OCI-M2 (cell line): ENCODE measurements around the gene NTN4.
"Not testable (repeated sequence)": the region's sequence is repeated elsewhere in the genome, so short reads cannot be mapped to it uniquely, and the experiment has no call there.

Experiments
- DNase-seq: peaks from one replicate; lab custom pipeline; 2025; ENCODE audit not compliant: unreplicated experiment; lab: John Stamatoyannopoulos, UW

Gene NTN4

DNA sequence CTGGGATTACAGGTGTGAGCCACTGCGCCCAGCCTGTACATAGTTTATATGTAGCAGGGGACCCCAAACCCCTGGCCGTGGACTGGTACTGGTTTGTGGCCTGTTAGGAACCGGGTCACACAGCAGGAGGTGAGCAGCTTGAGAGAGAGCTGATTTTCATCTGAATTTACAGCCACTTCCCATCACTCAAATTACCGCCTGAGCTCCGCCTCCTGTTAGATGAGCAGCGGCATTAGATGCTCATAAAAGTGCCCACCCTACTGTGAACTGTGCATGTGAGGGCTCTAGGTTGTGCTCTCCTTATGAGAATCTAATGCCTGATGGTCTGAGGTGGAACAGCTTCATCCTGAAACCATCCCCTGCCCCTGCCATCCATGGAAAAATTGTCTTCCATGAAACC, 119.3 kb downstream of the NTN4 start:
- DNase-seq: no peak

DNA sequence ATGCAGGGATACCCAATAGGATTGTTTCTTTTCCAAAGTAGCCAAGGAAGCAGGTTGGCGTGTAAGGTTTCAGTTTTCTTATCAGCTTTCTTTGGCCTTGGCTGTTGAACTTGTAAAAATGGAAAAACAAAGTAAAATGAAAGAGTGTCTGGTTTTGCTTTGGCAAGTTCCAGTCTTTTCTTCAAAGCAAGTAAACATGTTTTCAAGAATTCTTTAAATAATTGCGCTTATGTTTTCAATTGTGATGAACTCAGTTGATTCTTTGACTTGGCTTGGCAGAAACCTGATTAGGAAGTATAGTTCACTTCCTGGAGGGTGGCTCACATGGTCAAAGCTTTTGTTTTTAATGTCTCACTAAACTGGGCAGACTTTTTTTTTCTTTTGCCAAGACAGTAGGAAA, 127.0 kb downstream of the NTN4 start:
- no peak for DNase-seq

DNA sequence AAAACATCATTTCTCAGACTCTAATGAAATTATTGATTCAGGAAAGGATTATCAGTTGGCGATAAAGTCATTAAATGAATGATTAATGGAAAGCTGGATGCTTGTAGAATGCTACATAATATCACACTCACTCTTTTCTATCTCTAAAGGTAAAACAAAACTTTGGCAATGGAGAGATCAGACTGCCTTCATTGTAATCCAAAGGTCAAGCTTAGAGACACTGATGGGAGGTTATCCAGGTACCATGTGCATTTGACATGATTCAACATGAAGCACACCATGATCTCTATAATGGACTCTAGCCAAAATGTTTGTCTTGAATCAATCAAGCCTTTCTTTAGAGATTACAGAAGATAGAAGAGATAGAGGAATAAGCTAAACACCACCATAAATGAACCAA, 129.2 kb downstream of the NTN4 start:
- DNase-seq: no peak

DNA sequence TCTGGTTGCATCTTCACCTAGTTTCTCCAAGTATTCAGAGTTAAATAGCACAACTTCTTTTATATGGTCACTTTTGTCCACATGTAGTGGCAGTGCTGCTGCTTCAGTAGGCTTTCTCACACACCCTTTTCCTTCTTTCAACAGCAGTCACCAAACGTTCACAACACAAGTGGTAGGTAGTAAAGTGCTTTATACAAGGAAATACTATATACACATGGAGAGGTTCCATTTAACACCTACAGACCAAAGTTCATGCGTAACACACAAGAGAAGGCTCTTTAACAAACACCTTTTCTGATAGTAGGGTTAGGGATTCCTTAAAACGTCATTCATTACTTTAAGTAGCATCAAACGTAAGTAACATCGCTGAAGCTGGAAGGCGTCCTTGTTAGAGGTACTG, 132.2 kb downstream of the NTN4 start:
- no peak for DNase-seq

DNA sequence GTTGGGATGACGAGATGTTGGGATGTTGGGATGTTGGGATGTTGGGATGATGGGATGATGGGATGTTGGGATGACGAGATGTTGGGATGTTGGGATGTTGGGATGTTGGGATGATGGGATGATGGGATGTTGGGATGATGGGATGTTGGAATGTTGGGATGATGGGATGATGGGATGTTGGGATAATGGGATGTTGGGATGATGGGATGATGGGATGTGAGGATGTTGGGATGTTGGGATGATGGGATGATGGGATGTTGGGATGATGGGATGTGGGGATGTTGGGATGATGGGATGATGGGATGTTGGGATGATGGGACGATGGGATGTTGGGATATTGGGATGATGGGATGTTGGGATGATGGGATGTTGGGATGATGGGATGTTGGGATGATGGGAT, 135.9 kb downstream of the NTN4 start:
- DNase-seq: not testable (repeated sequence)

- DNase-seq: no peak
Measured at GRCh38 chr12:95653771-95654546, 136.6 kb downstream of the NTN4 start.

GRCh38 chr12:95651681-95652080, 138.9 kb downstream of the NTN4 start:
- no peak for DNase-seq

DNA sequence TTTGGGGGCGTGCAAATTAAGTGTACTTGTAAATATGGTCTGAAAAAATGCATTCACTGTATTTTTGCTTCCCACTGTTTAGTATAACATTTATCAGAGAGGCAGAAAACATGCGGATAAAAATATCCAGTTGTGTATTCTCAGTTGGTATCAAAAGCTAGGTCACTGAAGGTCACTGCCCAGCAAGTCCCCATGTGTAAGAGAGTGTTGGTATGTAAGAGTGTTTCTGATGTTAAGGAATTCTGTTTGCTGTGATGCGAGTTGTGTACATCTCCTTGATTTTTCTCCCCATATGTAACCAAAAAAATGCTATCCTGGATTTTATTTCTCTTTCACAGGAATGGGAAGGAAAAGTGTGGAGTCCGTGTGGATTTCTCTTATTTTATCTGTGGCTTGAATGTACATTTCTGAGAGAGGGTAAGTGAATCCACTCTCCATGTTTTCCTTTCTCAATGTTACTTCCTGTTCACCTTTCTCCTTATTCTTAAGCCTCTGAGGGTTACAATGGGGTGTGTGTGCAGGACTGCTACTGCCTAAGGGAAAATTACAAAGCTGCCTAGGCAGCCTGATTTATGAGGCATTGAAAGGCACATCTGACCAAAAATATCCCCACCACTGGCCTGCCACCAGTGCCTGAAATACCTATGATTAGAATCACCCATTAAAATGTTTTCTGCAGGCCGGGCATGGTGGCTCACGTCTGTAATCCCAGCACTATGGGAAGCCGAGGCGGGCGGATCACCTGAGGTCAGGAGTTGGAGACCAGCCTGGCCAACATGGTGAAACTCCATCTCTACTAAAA, 141.4 kb downstream of the NTN4 start:
- no peak for DNase-seq

DNA sequence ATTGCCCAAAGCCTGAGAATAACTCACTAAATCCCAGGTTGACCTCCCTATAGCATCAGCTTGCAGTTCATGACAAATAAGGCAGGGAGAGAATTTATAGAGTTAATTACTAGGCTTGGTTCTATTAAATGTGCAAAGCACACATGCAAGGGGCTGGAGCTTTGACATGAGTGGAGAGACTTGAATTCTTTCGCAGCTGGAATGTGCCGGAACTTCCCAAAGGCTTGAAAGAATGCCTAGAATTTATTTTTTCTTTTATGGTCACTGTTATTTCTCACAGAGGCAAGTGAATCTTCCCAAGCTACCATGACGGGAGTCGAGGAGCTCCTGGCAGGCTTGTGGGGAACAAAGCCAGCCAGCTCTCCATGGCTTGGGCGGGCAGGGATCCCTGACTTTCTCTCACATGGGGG, 143.8 kb downstream of the NTN4 start:
- no peak for DNase-seq

GRCh38 chr12:95643256-95643655, 147.3 kb downstream of the NTN4 start:
- no peak for DNase-seq

DNA sequence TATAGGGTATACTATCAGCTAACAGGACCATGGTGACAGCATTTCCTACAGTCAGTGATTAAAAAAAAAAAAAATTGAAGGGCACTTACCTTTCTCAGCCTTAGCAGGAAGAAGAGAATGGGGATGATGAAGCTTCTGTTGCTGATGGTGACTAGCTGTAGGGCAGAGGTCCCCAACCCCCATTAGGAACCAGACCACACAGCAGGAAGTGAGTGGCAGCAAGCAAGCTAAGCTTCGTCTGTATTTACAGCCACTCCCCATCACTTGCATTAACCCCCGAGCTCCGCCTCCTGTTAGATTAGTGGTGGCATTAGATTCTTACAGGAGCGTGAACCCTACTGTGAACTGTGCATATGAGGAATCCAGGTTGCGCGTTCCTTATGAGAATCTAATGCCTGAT, 148.0 kb downstream of the NTN4 start:
- DNase-seq: no peak

DNA sequence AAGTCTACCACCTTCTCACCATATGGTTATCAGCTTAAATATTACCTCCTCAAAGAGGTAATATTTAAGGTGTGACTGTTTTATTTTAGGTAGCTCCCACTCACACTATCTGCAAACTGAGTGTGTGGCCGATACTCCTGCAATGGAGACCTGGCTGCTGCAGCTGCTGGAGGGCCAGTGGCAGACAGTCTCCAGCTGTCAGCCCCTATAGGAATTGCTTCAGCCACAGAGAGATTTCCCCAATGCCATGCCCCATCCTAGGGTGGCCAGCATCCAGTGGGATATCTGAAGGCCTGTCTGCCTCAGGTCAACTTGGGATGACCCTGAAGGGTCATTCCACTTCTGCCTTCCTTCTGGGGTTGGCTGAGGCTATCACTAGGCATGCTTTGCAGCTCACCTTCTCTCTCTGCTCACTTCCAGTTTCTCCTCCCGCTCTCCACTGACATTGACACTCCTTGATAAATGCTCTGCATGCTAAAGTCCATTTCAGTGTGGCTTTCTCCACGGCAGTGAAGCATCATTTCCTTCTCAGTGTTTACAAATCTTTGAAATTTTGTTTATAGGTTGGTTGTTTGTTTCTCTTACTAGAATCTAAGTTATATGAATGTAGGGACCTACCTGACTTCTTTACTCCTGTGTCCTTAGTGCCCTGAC, 149.1 kb downstream of the NTN4 start:
- DNase-seq: no peak

DNA sequence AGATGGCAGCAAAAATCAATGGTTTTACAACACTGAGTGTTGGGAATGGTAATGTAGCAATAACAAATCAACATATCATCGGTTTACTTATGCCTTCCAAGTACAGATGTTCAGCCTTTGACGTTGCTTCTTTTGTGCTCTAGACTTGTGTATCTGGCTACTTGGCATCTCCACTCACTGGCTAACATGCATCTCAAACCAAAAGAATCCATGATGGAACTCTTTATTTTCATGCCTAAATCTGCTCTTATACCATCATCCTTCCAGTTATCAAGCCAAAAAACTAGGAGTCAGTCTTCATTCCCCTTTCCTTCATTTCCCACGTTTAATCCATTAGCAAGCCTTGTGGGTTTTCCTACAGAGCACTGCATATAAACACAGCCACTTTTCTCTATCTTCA, 150.0 kb downstream of the NTN4 start:
- no peak for DNase-seq

- DNase-seq: no peak
Measured at GRCh38 chr12:95637471-95638155, 153.0 kb downstream of the NTN4 start.

DNA sequence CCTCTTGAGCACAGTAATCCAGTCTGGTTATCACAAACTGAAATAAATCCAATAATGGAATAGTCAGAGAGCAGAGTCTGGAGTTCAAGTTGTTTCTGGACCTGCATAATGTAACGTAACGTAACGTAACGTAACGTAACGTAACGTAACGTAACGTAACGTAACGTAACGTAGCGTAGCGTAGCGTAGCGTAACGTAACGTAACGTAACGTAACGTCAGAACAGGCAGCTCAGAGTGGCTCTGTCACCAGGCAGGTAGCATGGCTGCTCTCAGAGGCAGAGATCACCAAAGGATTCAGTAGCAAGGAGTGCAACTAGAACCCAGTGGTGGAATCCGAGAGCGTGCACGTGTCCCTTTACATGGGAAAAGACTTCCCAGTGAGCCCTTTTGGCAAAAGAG, 153.6 kb downstream of the NTN4 start:
- DNase-seq: no peak

DNA sequence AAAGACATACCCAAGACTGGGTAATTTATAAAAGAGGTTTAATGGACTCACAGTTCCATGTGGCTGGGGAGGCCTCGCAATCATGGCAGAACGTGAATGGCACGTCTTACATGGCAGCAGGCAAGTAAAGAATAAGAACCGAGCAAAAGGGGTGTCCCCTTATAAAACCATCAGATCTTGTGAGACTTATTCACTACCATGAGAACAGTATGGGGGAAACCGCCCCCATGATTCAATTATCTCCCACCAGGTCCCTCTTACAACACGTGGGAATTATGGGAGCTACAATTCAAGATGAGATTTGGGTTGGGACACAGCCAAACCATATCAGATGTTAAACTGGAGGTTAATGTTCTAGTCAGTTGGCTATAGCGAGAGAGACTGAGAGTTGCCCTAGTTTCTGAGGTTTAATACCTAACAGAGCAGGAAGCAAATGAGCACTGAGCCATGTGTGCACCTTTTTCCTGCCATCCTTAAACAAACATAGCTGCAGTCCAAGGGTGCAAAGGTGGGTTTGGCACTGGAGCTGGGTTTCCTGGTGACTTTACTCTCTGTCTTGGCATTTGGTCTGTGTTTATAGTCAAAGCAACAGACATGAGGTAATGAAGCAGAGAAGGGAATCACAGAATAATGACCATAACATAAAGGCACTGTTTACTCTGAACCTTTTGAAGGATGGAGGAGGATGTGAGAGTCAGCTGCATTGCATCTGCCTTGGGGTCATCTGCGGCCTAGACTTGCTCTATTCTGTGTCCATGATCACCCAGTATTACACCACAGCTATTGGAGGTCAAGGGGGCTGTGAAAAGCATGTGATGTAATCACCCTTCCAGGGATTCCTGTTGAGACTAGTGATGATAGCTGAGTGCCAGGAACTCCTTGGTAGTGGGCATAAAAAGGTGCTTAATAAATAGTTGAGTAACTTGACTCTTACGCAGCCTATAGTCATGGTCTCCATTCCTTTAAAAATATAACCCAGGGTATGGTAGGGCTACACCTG, 155.6 kb downstream of the NTN4 start:
- no peak for DNase-seq

DNA sequence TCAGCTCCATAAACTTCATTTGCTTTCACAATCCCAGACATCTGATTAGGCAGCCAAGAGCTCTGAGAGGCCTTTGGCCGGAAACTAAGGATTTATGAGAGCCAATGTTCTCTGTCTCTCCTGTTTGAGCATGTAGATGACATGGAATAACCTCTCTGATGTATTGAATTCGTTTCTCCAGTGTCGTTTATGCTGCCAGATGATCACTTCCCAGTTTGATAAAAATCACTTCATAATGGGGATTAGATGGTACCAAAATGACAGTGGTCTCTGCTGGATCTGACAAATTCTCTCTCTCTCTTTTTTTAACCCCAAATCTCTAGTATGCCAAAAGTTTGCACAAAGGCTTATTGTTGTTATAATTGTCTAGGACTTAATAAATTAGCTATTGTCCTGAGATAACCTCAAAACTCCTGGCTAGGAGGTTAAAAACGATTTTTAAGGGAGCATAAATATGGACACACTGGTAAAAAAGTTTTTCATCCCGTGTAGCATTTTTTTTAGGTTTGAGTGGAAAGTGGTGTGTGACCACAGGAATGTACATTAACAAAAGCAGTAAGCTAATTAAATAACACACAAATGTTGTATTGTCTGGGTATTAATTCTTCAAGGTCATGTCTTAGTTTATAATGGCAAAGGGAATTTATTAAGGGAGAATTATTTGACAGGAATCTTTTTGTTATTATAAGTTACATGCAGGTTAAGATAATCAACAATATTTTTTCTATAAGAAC, 156.7 kb downstream of the NTN4 start:
- no peak for DNase-seq

DNA sequence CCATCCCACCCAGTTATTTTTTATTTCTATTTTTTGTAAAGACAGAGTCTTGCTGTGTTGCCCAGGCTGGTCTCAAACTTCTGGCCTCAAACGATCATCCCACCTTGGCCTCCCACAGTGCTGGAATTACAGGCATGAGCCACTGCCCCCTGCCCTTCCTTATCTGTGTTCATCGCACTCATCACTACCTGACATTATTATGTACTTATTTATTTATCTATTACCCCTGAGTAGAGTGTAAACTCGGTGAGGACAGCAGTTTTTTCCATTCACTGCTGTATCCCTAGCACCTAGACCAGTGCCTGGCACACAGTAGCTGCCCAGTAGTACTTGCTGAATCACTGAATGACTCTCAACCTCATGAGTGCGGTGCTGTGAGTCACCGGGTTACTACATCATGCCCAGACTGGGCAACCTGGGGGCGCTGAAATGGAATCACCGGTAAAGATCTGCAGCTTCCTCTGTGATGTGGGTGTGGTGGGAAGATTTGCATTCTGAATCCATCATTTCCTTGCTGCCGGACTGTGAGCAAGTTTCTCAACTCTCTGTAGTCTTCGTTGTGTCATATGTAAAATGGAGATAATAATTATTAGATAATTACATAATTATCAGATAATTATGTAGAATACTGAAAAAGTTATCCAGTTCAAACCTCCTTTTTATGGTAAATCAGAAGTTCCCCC, 157.4 kb downstream of the NTN4 start:
- no peak for DNase-seq

- DNase-seq: no peak
Measured at GRCh38 chr12:95630496-95630895, 160.1 kb downstream of the NTN4 start.
